GM12892 (cell line): Measurements from ENCODE around the gene SLC12A3.

Experiments
- POLR2A ChIP-seq: IDR thresholded peaks from 2 replicates; pipeline ENCODE4 v1.6.1; 2011; ENCODE audit warnings: low read depth, low read length, control low read depth
- POLR2AphosphoS5 ChIP-seq: IDR thresholded peaks from 2 replicates; pipeline ENCODE4 v1.6.1; 2011; ENCODE audit warnings: low read depth, low read length, control low read depth

DNA sequence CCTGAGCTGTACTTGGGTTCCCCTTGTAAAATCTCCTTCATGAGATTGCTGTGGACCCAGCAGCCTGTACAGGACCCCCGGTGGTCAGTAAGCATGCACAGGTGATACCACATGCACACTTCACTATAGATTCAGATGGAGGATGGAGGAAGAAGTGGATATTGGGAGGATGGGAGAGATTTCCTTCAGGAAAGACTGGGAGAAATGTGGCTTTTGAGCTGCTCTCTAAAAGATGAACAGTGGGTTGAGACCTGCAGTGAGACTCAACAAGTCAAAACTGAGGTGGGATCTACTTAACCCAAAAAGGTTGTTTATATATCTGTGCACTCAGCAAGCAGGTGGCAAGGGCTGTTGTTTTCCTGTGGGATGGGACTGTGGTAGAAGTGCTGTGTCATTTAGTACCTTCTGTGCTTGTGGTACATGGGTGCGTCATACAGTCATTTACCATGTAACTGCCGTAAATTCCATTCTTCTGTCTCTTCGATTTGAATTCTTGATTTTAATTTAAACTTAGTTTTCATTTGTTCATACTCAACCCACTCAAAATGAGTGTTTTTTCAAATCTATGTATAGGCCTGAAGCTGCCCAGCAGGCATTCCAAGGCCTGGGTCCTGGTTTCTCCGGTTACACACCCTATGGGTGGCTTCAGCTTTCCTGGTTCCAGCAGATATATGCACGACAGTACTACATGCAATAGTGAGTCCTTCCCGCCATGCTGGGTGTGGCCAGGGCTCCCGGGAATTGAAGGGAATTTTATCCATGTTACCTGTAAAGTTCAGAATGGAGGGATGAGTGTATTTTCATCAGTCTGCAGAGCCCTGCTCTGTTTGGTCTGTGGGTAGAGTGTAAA is 73.9 kb downstream of the SLC12A3 start:
- 0 out of 2 replicates have a peak, but pooled peaks have one; percentile 62 for TF ChIP-seq POLR2A
- TF ChIP-seq POLR2AphosphoS5 = peak; percentile 84
